ENCODE results near the gene CCNA1. TPM values are rescaled to one million over a fixed set of nuclear protein-coding genes. Genes with fewer than 3 reads are reported as not detected.

Gene CCNA1
- 1.0 TPM in 2 replicates for total RNA-seq

GRCh38 chr13:36432106-36432544 is at the start of gene CCNA1:
TSS of gene CCNA1 (plus strand) at chr13:36432495. CDS start at chr13:36433057, 562 bp downstream.

Other genes with a start within 250 kb of the CCNA1 start
- gene SOHLH2, start 217.9 kb upstream of the CCNA1 start, total RNA-seq, result 0.34 and 1.0 TPM in 2 replicates
- gene CCDC169, start 134.7 kb upstream of the CCNA1 start, total RNA-seq, result 2.5 and 3.7 TPM in 2 replicates
- 23.0 and 46.4 TPM in 2 replicates for gene SPART, start 86.1 kb upstream of the CCNA1 start, total RNA-seq
- gene SERTM1, start 241.5 kb downstream of the CCNA1 start, total RNA-seq, result not detected in 2 replicates

Measured in bronchus fibroblast of lung (primary cell).